CD4-positive, alpha-beta T cell treated with Interleukin-17A for 4 hours (primary cell): Measurements from ENCODE around the gene PPP5C.
"Not testable (repeated sequence)": the region's sequence is repeated elsewhere in the genome, so short reads cannot be mapped to it uniquely, and the experiment has no call there.

Experiments used
- DNase-seq: peaks from one replicate; pipeline ENCODE4 v3.0.0-alpha.2; 2020; ENCODE audit warnings: mixed read lengths

PPP5C gene

GRCh38 chr19:46411088-46411924 lies 64.4 kb downstream of the PPP5C start:
- DNase-seq: no peak

DNA sequence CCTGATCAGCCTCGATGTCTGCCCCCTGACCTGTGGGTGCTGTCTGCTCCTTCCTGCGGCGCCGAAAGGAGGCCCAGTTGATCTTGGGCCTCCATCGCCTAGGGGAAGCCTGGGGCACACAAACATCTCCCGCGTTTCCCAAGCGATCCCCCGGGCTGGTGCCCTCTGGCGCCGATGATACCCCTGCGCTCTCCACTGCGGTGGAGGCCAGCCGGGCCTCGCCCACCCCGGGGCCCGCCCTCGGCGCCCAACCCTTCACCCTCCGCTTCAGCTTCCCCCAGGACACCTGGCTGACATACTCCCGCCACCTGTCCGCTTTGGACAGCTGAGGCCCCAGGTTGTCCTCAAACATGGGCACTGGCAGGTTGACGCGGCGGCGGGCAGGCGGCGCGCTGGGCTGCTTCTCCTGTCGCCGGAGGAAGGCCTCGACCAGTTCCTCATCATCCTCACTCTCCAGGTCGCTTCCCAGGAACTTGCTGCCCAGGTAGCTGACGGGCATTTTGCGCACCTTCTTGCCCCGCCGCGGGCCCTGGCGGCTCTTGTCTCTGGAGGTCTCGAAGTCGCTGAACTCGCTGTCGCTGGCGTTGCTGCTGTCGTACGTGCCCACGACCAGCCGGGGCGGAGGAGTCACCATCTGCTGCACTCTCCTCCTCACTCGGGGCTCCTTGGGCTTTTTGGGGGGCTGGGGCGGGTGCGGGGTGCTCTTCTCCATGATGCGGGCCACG lies 65.2 kb downstream of the PPP5C start:
- no peak for DNase-seq

- DNase-seq: no peak
These were observed 65.9 kb downstream of the PPP5C start for GRCh38 chr19:46412650-46413261.

GRCh38 chr19:46413262-46414031 lies 66.6 kb downstream of the PPP5C start, which contains the start of gene CCDC8:
Gene CCDC8 (minus strand): TSS chr19:46413564. CDS start chr19:46412810, 754 bp downstream.
- no peak for DNase-seq

GRCh38 chr19:46414899-46415298 lies 68.0 kb downstream of the PPP5C start:
- not testable (repeated sequence) for DNase-seq

GRCh38 chr19:46415804-46416709 lies 69.2 kb downstream of the PPP5C start:
- peak; percentile 40 for DNase-seq

DNA sequence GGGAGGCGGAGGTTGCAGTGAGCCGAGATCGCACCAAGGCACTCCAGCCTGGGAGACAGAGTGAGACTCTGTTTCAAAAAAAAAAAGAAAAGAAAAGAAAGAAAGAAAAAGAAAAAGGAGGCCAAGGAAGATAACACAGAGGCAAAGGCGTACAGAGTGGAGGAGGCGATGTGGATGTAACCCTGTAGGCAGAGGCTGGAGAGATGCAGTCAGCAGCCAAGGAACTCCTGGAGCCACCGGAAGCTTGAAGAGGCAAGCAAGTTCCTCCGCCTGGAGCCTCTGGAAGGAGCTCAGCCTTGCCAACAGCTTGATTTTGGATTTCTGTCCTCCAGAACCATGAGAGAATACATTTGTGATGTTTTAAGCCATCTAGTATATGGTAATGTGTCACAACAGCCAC lies 73.2 kb downstream of the PPP5C start:
- DNase-seq: no peak

- no peak for DNase-seq
These were observed 75.5 kb downstream of the PPP5C start for GRCh38 chr19:46422344-46422743.

- no peak for DNase-seq
These were observed 76.3 kb downstream of the PPP5C start for GRCh38 chr19:46423188-46423587.

GRCh38 chr19:46426035-46426505 lies 79.2 kb downstream of the PPP5C start:
- DNase-seq: no peak

- peak; percentile 29 for DNase-seq
These were observed 79.7 kb downstream of the PPP5C start for GRCh38 chr19:46426506-46427162.

- DNase-seq: no peak
These were observed 80.7 kb downstream of the PPP5C start for GRCh38 chr19:46427518-46428045.

DNA sequence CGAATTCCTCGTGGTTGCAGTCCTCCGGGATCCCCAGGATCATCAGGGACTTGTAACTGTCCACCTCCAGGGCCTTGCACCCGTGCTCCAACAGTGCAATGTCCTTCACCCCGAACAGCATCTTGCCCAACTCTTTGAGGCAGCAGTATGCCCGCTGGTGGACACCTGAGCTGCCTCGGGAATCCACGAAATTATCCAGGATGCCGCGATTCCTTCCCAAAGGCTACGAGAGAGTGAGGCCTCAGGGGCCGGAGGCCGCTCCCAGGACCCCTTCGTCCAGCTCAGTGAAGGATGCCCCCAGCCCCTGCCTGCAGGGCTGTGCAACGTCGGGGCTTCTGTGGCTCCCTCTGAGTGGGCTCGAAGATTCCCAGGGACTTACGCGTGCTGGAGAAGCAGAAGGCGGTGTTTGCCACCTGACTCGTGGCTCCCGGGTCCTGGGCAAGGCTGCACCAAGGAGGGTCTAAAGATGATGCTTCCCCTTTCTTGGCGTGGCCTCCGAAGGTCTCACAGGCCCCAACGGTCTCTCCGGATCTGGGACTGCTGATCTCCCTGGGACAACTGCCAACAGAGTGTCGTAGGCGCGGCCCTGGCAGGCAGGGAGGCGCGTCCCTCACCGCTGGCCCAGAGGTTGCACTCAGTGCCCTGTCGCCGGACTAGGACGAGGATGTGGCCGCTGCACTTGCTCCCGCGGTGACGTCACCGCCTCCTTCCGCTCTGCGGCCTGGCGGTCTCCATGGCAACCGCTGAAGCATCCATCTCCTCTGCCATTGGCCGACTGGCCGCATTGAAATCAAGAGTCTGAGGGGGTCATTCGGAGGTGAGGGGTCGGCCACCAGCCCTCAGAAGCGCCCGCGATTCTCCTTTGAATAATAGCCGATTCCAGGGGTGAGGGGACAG lies 81.6 kb downstream of the PPP5C start, which contains the start of gene PNMA8C:
Gene PNMA8C, minus strand, starts transcription at position 698 of the 897 bp plus-strand sequence. Its CDS starts 577 bp downstream, at position 121.
- DNase-seq: peak; percentile 65

DNA sequence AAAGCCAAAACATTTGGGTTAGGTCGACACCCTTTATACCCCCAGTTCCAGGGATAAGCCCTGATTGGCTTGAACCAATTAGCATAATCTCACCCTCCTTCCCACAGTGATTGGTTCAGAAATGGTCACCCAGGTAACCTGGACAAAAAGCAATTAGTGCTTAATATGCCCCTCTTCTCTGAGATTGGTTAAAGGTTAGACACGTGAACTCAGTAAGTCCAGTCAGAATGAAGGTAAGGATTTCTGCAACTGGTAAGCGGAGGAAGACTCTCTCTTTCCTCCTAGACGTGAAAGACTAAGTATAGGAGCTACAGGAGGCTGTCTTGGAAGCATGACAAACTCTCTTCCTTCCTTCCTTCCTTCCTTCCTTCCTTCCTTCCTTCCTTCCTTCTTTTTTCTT lies 83.1 kb downstream of the PPP5C start:
- DNase-seq: no peak

- DNase-seq: no peak
These were observed 84.9 kb downstream of the PPP5C start for GRCh38 chr19:46431824-46432223.

GRCh38 chr19:46433470-46433869 lies 86.6 kb downstream of the PPP5C start:
- not testable (repeated sequence) for DNase-seq

- no peak for DNase-seq
These were observed 88.1 kb downstream of the PPP5C start for GRCh38 chr19:46435009-46435408.

GRCh38 chr19:46435689-46436088 lies 88.8 kb downstream of the PPP5C start:
- not testable (repeated sequence) for DNase-seq
